ENCODE results near the gene FGD1.

The FGD1 gene

GRCh38 chrX:54435121-54435520, 60.9 kb downstream of the FGD1 start:
- no peak for DNase-seq (ENCODE audit: extremely low read depth, insufficient read length)
- Histone ChIP-seq H3K4me3 (replicated peaks; ENCODE audit: low read depth, low read length) (no peak overlapping the region), H3K36me3 (ENCODE audit: control insufficient read depth, insufficient read depth, low read length) (no peaks in the 10 kb centered on the region), H3K27me3 (replicated peaks; ENCODE audit: control insufficient read depth, insufficient read depth, low read length) (no peaks in the 10 kb centered on the region)
- TF ChIP-seq CTCF (IDR thresholded peaks at IDR 0.05; ENCODE audit: insufficient read depth, low read length, poor library complexity, severe bottlenecking) = no peak

GRCh38 chrX:54430519-54430918, 65.5 kb downstream of the FGD1 start:
- no peak for DNase-seq (ENCODE audit: extremely low read depth, insufficient read length)

GRCh38 chrX:54427837-54428424, 68.1 kb downstream of the FGD1 start:
- TF ChIP-seq CTCF (IDR thresholded peaks at IDR 0.05; ENCODE audit: insufficient read depth, low read length, poor library complexity, severe bottlenecking) = no peak
- H3K4me3 ChIP-seq (replicated peaks; ENCODE audit: low read depth, low read length) = no peak overlapping the region
- H3K36me3 ChIP-seq (ENCODE audit: control insufficient read depth, insufficient read depth, low read length) = no peaks in the 10 kb centered on the region
- no peak for DNase-seq (ENCODE audit: extremely low read depth, insufficient read length)
- H3K27me3 ChIP-seq (replicated peaks; ENCODE audit: control insufficient read depth, insufficient read depth, low read length) = no peaks in the 10 kb centered on the region

More at GRCh38 chrX:54430519-54430918, 65.5 kb downstream of the FGD1 start:
- Histone ChIP-seq H3K4me3 (replicated peaks; ENCODE audit: low read depth, low read length) (no peak overlapping the region), H3K36me3 (ENCODE audit: control insufficient read depth, insufficient read depth, low read length) (no peaks in the 10 kb centered on the region), H3K27me3 (replicated peaks; ENCODE audit: control insufficient read depth, insufficient read depth, low read length) (no peaks in the 10 kb centered on the region)
- TF ChIP-seq CTCF (IDR thresholded peaks at IDR 0.05; ENCODE audit: insufficient read depth, low read length, poor library complexity, severe bottlenecking) = no peak

- H3K27me3 ChIP-seq (replicated peaks; ENCODE audit: control insufficient read depth, insufficient read depth, low read length) = no peaks in the 10 kb centered on the region
- H3K36me3 ChIP-seq (ENCODE audit: control insufficient read depth, insufficient read depth, low read length) = no peaks in the 10 kb centered on the region
- no peak overlapping the region for H3K4me3 ChIP-seq (replicated peaks; ENCODE audit: low read depth, low read length)
- DNase-seq (ENCODE audit: extremely low read depth, insufficient read length) = no peak
- peak; percentile 22 for TF ChIP-seq CTCF (IDR thresholded peaks at IDR 0.05; ENCODE audit: insufficient read depth, low read length, poor library complexity, severe bottlenecking)
These were observed 72.7 kb downstream of the FGD1 start for GRCh38 chrX:54423161-54423888.

GRCh38 chrX:54422168-54422567, 73.9 kb downstream of the FGD1 start:
- H3K4me3 ChIP-seq (replicated peaks; ENCODE audit: low read depth, low read length) = no peak overlapping the region
- no peak for DNase-seq (ENCODE audit: extremely low read depth, insufficient read length)
- no peak for TF ChIP-seq CTCF (IDR thresholded peaks at IDR 0.05; ENCODE audit: insufficient read depth, low read length, poor library complexity, severe bottlenecking)
- no peaks in the 10 kb centered on the region for H3K27me3 ChIP-seq (replicated peaks; ENCODE audit: control insufficient read depth, insufficient read depth, low read length)
- no peaks in the 10 kb centered on the region for H3K36me3 ChIP-seq (ENCODE audit: control insufficient read depth, insufficient read depth, low read length)
